GM12878 (cell line): ENCODE measurements around the gene TTC38. TPM values are rescaled to one million over a fixed set of nuclear protein-coding genes. Genes with fewer than 3 reads are reported as not detected.

Experiments
- ATAC-seq: fragments of 200-7000 bp; cut with Tn5 transposase; 3 replicates; pipeline ENCODE4 v1.9.1; 2020; ENCODE audit warnings: mild to moderate bottlenecking, moderate library complexity
- BruUV-seq: library from RNA; stranded (reverse); fragments of 400-500 nt; replicated peaks from 2 replicates; lab custom pipeline; 2021; lab: Mats Ljungman, UMichigan
- CTCF ChIA-PET: fragments of 300-600 bp; sonication (Branson Sonifier 250); formaldehyde crosslinking; extraction: SDS; loops from one replicate; lab custom pipeline; 2021; ENCODE audit warnings: inconsistent platforms; lab: Yijun Ruan, JAX
- POLR2A ChIA-PET: fragments of 350-600 bp; formaldehyde crosslinking; extraction: SDS; loops from one replicate; lab custom pipeline; 2021; ENCODE audit warnings: inconsistent platforms; lab: Charles Lee
- RAD21 ChIA-PET: fragments of 300-600 bp; sonication (Branson Sonifier 250); formaldehyde crosslinking; loops from one replicate; lab custom pipeline; 2023; ENCODE audit warnings: antibody characterized with exemption; ENCODE audit not compliant: unreplicated experiment; lab: Charles Lee
- SMC1A ChIA-PET: fragments of 300-600 bp; sonication (Branson Sonifier 250); formaldehyde crosslinking; loops from one replicate; lab custom pipeline; 2023; ENCODE audit not compliant: unreplicated experiment, uncharacterized antibody; lab: Charles Lee
- DNase-seq: peaks from one replicate; pipeline ENCODE4 v3.0.0-alpha.2; 2011; ENCODE audit warnings: low read depth, low spot score
- FAIRE-seq: peaks from 3 replicates; lab custom pipeline; 2011; peaks lifted over from hg19 to GRCh38; lab: Jason Lieb, UNC
- H2AFZ ChIP-seq: 2 replicates; pipeline ENCODE4 v1.6.0; 2011; ENCODE audit warnings: low read depth, low read length, control low read depth; ENCODE audit not compliant: control insufficient read depth
- H3K27ac ChIP-seq: 2 replicates; pipeline ENCODE4 v1.5.1; 2011; ENCODE audit warnings: control low read depth; ENCODE audit not compliant: control insufficient read depth, insufficient read depth
- H3K27me3 ChIP-seq, 2 experiments: replicated peaks in 1 of 2; 2 replicates each; pipeline versions ENCODE4 v1.6.0 to v1.6.1; 2011; ENCODE audit warnings: low read length in 1 of 2; ENCODE audit not compliant: control insufficient read depth in 2 of 2, insufficient read depth in 2 of 2
- H3K36me3 ChIP-seq, 2 experiments: 2 replicates each; pipeline ENCODE4 v1.5.1; 2011; ENCODE audit warnings: low read length in 1 of 2; ENCODE audit not compliant: control insufficient read depth in 2 of 2, insufficient read depth in 2 of 2
- H3K4me1 ChIP-seq: 2 replicates; pipeline ENCODE4 v1.6.1; 2011; ENCODE audit warnings: mild to moderate bottlenecking, low read length, moderate library complexity, mixed read lengths; ENCODE audit not compliant: control insufficient read depth, insufficient read depth
- H3K4me2 ChIP-seq: 2 replicates; pipeline ENCODE4 v1.6.0; 2011; ENCODE audit warnings: control low read depth; ENCODE audit not compliant: control insufficient read depth, insufficient read depth
- H3K4me3 ChIP-seq: fragments of 200-600 bp; sonication (generic); 2 replicates; pipeline ENCODE4 v1.5.1; 2016
- H3K79me2 ChIP-seq: 2 replicates; pipeline ENCODE4 v1.6.0; 2011; ENCODE audit warnings: low read length; ENCODE audit not compliant: control insufficient read depth, insufficient read depth
- H3K9ac ChIP-seq: 2 replicates; pipeline ENCODE4 v1.8.0; 2011; ENCODE audit warnings: low read length, control low read depth, mixed read lengths; ENCODE audit not compliant: control insufficient read depth, insufficient read depth
- H3K9me3 ChIP-seq: replicated peaks from 3 replicates; pipeline ENCODE4 v1.5.1; 2011; ENCODE audit warnings: mild to moderate bottlenecking, low read length; ENCODE audit not compliant: control insufficient read depth, insufficient read depth
- H4K20me1 ChIP-seq: 2 replicates; pipeline ENCODE4 v1.6.0; 2011; ENCODE audit not compliant: control insufficient read depth, insufficient read depth
- HDAC6 ChIP-seq: fragments of 200-600 bp; sonication (generic); IDR thresholded peaks from one replicate; pipeline ENCODE4 v1.8.0; 2017; ENCODE audit warnings: antibody characterized with exemption; ENCODE audit not compliant: unreplicated experiment
- NFIC ChIP-seq: IDR thresholded peaks from 2 replicates; pipeline ENCODE4 v1.6.1; 2012; ENCODE audit warnings: low read depth, mild to moderate bottlenecking, inconsistent platforms, low read length, moderate library complexity
- ZNF384 ChIP-seq: IDR thresholded peaks from 2 replicates; pipeline ENCODE4 v1.6.1; 2012; ENCODE audit warnings: low read depth, mild to moderate bottlenecking, low read length, improper control_type of control experiment, borderline replicate concordance
- ZSCAN29 ChIP-seq: fragments of 450-650 bp; IDR thresholded peaks from 2 replicates; pipeline ENCODE4 v1.6.1; 2017; ENCODE audit warnings: mild to moderate bottlenecking, moderate library complexity
- WGBS: methylation state at CpG from one replicate; pipeline ENCODE4 v1.1.6; 2016; ENCODE audit warnings: low lambda C conversion rate; ENCODE audit not compliant: insufficient replicate concordance, insufficient coverage; ENCODE audit errors: missing lambda C conversion rate; 5-methylcytosine and 5-hydroxymethylcytosine counted together
- in situ Hi-C: fragments of 300-500 bp; cut with MboI; formaldehyde crosslinking; loops from 9 replicates; pipeline ENCODE4 v1.14.3; 2018; ENCODE audit warnings: mixed read lengths
- intact Hi-C: fragments of 100-400 bp; cut with micrococcal nuclease; formaldehyde crosslinking; loops from one replicate; pipeline ENCODE4 v1.14.2; 2022; ENCODE audit not compliant: unreplicated experiment
- polyA plus RNA-seq, 11 experiments: library from polyadenylated mRNA; depleted of rRNA in 4 of 11; unstranded in 6 of 11; stranded (reverse) in 5 of 11; fragments of >200 nt; fragmentation: Nextera tagmentation in 4 of 11; fragmentation: Illumina TruSeq in 1 of 11; extraction: Ambion mirVana in 4 of 11; extraction: Trizol in 1 of 11; gene quantifications; 1 replicate in 1 of 11; 2 replicates in 10 of 11; pipeline versions ENCODE4 v1.2.1 to v1.2.3, GENCODE V29; 2011 to 2016; ENCODE audit warnings: inconsistent platforms in 2 of 11, missing spikeins in 2 of 11, low read depth in 1 of 11
- total RNA-seq, 4 experiments: library from RNA; depleted of rRNA in 3 of 4; stranded (reverse); fragments of >200 nt in 3 of 4; fragmentation: Illumina TruSeq in 1 of 4; extraction: Trizol in 1 of 4; gene quantifications; 2 replicates each; pipeline versions ENCODE4 v1.2.1 to v1.2.3, GENCODE V29; 2013 to 2021

The TTC38 gene
- total and polyA plus RNA-seq, 10 of the 15 experiments (the other 5 are each of a cell fraction or from before 2014, with no cell fraction given), result 0.58 to 39.9 (median 13.0) TPM

GRCh38 chr22:46280063-46280817 is 12.4 kb downstream of the TTC38 start:
- in situ Hi-C loops, result no loop called here
- no peak for TF ChIP-seq NFIC
- TF ChIP-seq HDAC6, result no peak
- TF ChIP-seq ZSCAN29, result no peak
- TF ChIP-seq ZNF384, result no peak
- CTCF ChIA-PET, result interaction anchor here (1.1 kb wide), 2 partner anchors 30 to 274 kb away, joined by 3 read pairs; no protein-coding TSS in a partner anchor
- 90% methylated on average over 12 of the region's 12 CpGs for WGBS
- RAD21 ChIA-PET, result interaction anchor here (1.6 to 2.0 kb wide), 2 partner anchors 12 to 30 kb away, joined by 4 to 8 read pairs; partner anchors contain the start of genes CDPF1 and TTC38
- intact Hi-C loops, result no loop called here
- POLR2A ChIA-PET, result interaction anchor here (1.0 to 2.7 kb wide), 5 partner anchors 9 to 26 kb away, joined by 3 to 9 read pairs (median 3); partner anchors contain the start of genes GTSE1 and TTC38
- H3K27ac ChIP-seq, result no peak overlapping the region
- H3K36me3 ChIP-seq, result peaks cover 12 to 20% of the 10 kb centered on the region in 2 experiments
- no peak overlapping the region for H2AFZ ChIP-seq
- SMC1A ChIA-PET, result interaction anchor here (0.9 to 1.5 kb wide), 4 partner anchors 10 to 16 kb away, joined by 3 to 7 read pairs (median 4); partner anchors contain the start of genes GTSE1 and TTC38
- H3K4me3 ChIP-seq, result no peak overlapping the region
- peaks cover 2% of the 10 kb centered on the region; the same call in 2 of the 3 replicates for H3K9me3 ChIP-seq
- no peak for ATAC-seq
- no peak overlapping the region for H3K4me2 ChIP-seq
- peaks cover 4% of the 10 kb centered on the region; the same call in 1 of the 2 replicates for H3K4me1 ChIP-seq
- no peaks in the 10 kb centered on the region for H3K27me3 ChIP-seq
- no peaks in the 10 kb centered on the region for H3K79me2 ChIP-seq
- no peaks in the 10 kb centered on the region for H4K20me1 ChIP-seq
- BruUV-seq, result no TSS peak
- FAIRE-seq, result no peak
- DNase-seq, result no peak
- no peak overlapping the region for H3K9ac ChIP-seq
